ENCODE data around the gene ZNF74. TPM values are rescaled to one million over a fixed set of nuclear protein-coding genes. Genes with fewer than 3 reads are reported as not detected.

The ZNF74 gene
- polyA plus RNA-seq, 3 donors = 1.9 to 4.8 (median 1.9) TPM

- no peak for TF ChIP-seq CTCF (IDR thresholded peaks at IDR 0.05)
- H3K4me2 ChIP-seq (replicated peaks; ENCODE audit: extremely low read depth, low read length, poor library complexity, severe bottlenecking) = peak overlapping the region; percentile 39
- H3K4me3 ChIP-seq (replicated peaks in 1 of 3; ENCODE audit: low read depth in 2 of 3, low read length in 3 of 3) = no peak overlapping the region
- H3K9me3 Mint-ChIP-seq = peaks cover 0 to 26% (median 14%) of the 10 kb centered on the region in 7 donors
- peaks cover 13 to 19% of the 10 kb centered on the region in 2 donors for H3K4me1 ChIP-seq (ENCODE audit: control insufficient read depth in 1 of 2, insufficient read depth in 2 of 2, low read length in 2 of 2)
- H3K79me2 ChIP-seq (ENCODE audit: insufficient read depth, low read length) = no peaks in the 10 kb centered on the region
- H3K9ac ChIP-seq (ENCODE audit: insufficient read depth, low read length, poor library complexity, severe bottlenecking) = no peak overlapping the region
- peaks cover 40 to 70% of the 10 kb centered on the region in 2 donors for H3K27me3 ChIP-seq (ENCODE audit: control insufficient read depth in 2 of 2, insufficient read depth in 2 of 2, low read length in 2 of 2)
- 1% methylated on average over 58 of the region's 61 CpGs for WGBS (ENCODE audit: insufficient coverage)
- H3K27ac Mint-ChIP-seq = peak overlapping the region in 1 of 7 donors; percentile 11
- H3K9me3 ChIP-seq (replicated peaks in 1 of 2; ENCODE audit: control insufficient read depth in 1 of 2, insufficient read depth in 1 of 2, low read length in 2 of 2) = peaks cover under 1 to 25% of the 10 kb centered on the region in 2 donors
- DNase-seq = no peak
- intact Hi-C loops (cut with micrococcal nuclease) = no loop called here
- peaks cover 30 to 41% of the 10 kb centered on the region in 2 donors for H3K36me3 Mint-ChIP-seq
- H3K27ac ChIP-seq (ENCODE audit: low read depth in 1 of 2, low read length in 2 of 2) = no peak overlapping the region
- H3K36me3 ChIP-seq (replicated peaks in 1 of 2; ENCODE audit: control insufficient read depth in 1 of 2, insufficient read depth in 2 of 2, low read length in 2 of 2) = peaks cover 4 to 16% of the 10 kb centered on the region in 2 donors
- H3K4me3 Mint-ChIP-seq = peak overlapping the region; percentile 34 to 83
- peaks cover 69 to 73% (median 69%) of the 10 kb centered on the region in 3 donors for H3K27me3 Mint-ChIP-seq (ENCODE audit: low read depth in 3 of 3)
- peaks cover 15% of the 10 kb centered on the region for H3K4me1 Mint-ChIP-seq
- H2AFZ ChIP-seq (ENCODE audit: insufficient read depth, low read depth, low read length, poor library complexity, severe bottlenecking) = no peak overlapping the region
- H4K20me1 ChIP-seq (ENCODE audit: insufficient read depth, low read length) = peaks cover 16% of the 10 kb centered on the region
Measured at GRCh38 chr22:20436768-20437612, 43.0 kb downstream of the ZNF74 start.

GRCh38 chr22:20437613-20438426 is 43.9 kb downstream of the ZNF74 start, which contains the start of gene SCARF2:
Gene SCARF2 (minus strand): TSS chr22:20437825. CDS start chr22:20437754, 71 bp downstream.
- intact Hi-C loops (cut with micrococcal nuclease) = no loop called here
- H3K4me3 Mint-ChIP-seq = peak within 1 kb of the TSS; percentile 34 to 83
- Histone ChIP-seq H4K20me1 (ENCODE audit: insufficient read depth, low read length) (peaks cover 13% of the 10 kb centered on the region), H3K9ac (ENCODE audit: insufficient read depth, low read length, poor library complexity, severe bottlenecking) (no peak within 1 kb of the TSS), H3K4me3 (replicated peaks in 1 of 3; ENCODE audit: low read depth in 2 of 3, low read length in 3 of 3) (no peak within 1 kb of the TSS), H3K79me2 (ENCODE audit: insufficient read depth, low read length) (no peaks in the 10 kb centered on the region), H3K27ac (ENCODE audit: low read depth in 1 of 2, low read length in 2 of 2) (no peak within 1 kb of the TSS), H2AFZ (ENCODE audit: insufficient read depth, low read depth, low read length, poor library complexity, severe bottlenecking) (no peak within 1 kb of the TSS), H3K36me3 (replicated peaks in 1 of 2; ENCODE audit: control insufficient read depth in 1 of 2, insufficient read depth in 2 of 2, low read length in 2 of 2) (peaks cover 12 to 25% of the 10 kb centered on the region in 2 donors), H3K4me1 (ENCODE audit: control insufficient read depth in 1 of 2, insufficient read depth in 2 of 2, low read length in 2 of 2) (peaks cover 13 to 19% of the 10 kb centered on the region in 2 donors), H3K9me3 (replicated peaks in 1 of 2; ENCODE audit: control insufficient read depth in 1 of 2, insufficient read depth in 1 of 2, low read length in 2 of 2) (peaks cover 0 to 21% of the 10 kb centered on the region in 2 donors), H3K27me3 (ENCODE audit: control insufficient read depth in 2 of 2, insufficient read depth in 2 of 2, low read length in 2 of 2) (peaks cover 36 to 61% of the 10 kb centered on the region in 2 donors), H3K4me2 (replicated peaks; ENCODE audit: extremely low read depth, low read length, poor library complexity, severe bottlenecking) (peak within 1 kb of the TSS; percentile 39)
- peak within 1 kb of the TSS in 2 of 7 donors; percentile 53 to 61 for H3K27ac Mint-ChIP-seq
- H3K4me1 Mint-ChIP-seq = peaks cover 15% of the 10 kb centered on the region
- under 1% methylated on average over 84 of the region's 95 CpGs for WGBS (ENCODE audit: insufficient coverage)
- peaks cover 60 to 65% (median 61%) of the 10 kb centered on the region in 3 donors for H3K27me3 Mint-ChIP-seq (ENCODE audit: low read depth in 3 of 3)
- H3K9me3 Mint-ChIP-seq = peaks cover 0 to 26% (median 11%) of the 10 kb centered on the region in 7 donors
- no peak for DNase-seq
- H3K36me3 Mint-ChIP-seq = peaks cover 38 to 48% of the 10 kb centered on the region in 2 donors
- TF ChIP-seq CTCF (IDR thresholded peaks at IDR 0.05) = no peak
